Frontal cortex (tissue), 4 donors: ENCODE results near the gene COL5A3. TPM values are rescaled to one million over a fixed set of nuclear protein-coding genes. Genes with fewer than 3 reads are reported as not detected.

Source experiments
- DNase-seq, 2 donors: peaks; one replicate each; pipeline ENCODE4 v3.0.0; 2012; ENCODE audit warnings: low spot score in 2 of 2
- FAIRE-seq: peaks from 2 replicates; lab custom pipeline; 2012; peaks lifted over from hg19 to GRCh38; lab: Jason Lieb, UNC
- small RNA-seq: library from RNA; depleted of rRNA; stranded (forward); fragments of <200 nt; gene quantifications from one replicate; pipeline ENCODE3, GENCODE V24; 2014
- total RNA-seq: library from RNA; depleted of rRNA; stranded (reverse); fragments of >200 nt; gene quantifications from one replicate; pipeline ENCODE4 v1.2.3, GENCODE V29; 2014
- donor health status: control.
- donor health status: control.
- donor health status: control.

COL5A3 gene
- total RNA-seq, 1 donor from 2014 or later = 0.82 TPM

DNA sequence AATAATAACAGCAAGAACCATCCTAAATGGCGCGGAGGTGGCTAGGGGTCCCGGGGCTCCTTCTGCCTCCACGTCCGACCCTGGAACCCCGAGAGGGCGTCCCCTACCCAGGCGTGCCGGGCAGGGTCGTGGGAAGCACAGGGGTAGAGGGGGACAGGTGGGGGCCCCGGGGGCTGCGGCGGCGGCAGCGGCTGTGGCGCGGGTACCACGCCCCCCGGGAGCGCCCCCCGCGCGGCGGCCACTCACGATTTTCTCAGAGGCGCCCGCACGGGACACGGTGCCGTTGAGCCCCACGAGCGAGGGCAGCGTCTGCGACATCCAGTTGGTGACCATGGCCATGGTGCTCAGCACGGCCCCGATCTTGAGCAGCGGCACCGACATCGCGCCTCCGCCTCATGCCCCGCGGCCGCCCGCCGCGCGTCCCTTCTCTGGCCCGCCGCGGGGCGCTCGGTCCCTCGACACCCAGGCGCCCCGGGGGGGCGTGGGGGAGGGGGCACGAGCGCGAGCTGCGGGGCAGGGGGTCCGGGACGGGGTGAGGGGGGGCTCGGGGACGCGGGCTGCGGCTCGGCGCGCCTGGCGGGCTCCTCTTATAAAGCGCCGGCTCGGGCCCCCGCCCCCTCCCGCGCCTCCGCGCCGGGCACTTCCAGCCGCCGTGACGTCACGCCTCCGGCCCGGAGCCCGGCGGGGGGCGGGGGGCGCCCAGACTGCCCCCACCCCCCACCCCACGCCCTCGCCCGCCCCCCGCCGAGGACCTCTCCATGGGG is 96.9 kb downstream of the COL5A3 start:
- FAIRE-seq = no peak
- DNase-seq = peak; percentile 67 to 69

DNA sequence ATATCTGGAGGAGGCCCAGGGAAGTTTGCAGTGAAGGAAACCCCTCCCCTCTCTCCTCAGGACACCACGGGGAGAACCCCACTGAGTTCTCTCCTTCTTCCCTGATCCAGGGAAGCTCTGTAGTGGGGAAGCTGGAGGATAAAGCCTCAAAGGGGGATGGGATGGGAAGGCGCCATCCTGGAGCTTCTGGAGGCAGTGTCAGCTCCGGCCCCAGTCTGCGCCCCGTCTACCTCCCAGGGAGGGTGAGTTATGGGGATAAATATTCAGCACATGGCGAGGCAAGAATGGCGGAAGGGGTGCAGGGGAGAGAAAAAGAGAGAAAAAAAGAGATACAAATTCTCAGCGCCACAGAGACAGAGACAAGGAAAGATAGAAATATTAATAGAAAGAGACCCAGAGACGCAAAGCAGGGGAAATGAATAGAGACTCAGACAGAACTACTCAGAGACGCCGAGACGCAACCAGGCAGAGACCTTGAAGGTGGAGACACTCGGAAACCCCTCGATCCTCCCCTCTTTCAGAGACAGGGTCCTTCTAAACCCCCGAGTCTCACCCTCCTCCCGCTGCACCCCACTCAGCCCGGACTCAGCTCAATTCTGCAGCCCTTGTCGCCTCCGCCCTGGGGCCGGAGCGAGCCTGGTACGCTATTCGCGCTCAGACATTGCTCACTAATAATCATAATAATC is 97.6 kb downstream of the COL5A3 start:
- DNase-seq (no peak), FAIRE-seq (no peak)

DNA sequence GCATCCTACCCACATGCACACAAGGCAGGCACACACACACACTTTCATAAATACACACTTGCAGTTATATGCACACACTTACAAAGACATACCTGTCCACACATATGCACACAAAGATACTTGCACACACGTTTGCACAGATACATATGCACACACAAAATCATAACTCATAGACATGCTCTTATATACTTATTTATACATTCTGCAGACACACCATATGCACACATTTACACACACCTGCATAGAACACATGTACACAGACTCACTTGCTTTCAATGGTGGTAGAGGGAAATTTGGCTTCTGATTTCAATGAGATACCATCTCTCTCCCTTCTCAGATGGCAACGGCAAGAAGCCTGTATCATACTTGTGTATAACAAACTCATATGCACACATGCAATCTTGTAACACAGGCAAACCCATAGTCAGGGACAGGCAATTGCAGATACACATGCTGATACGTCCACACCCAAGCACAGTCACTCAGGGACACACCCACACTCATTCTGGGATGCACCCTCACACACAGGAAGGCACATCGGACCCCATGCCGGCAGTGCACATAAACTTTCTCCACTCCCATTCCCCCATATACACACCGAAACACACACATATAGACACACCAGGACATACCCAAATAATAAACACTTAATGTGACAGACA is 98.6 kb downstream of the COL5A3 start:
- no peak for FAIRE-seq
- no peak for DNase-seq

DNA sequence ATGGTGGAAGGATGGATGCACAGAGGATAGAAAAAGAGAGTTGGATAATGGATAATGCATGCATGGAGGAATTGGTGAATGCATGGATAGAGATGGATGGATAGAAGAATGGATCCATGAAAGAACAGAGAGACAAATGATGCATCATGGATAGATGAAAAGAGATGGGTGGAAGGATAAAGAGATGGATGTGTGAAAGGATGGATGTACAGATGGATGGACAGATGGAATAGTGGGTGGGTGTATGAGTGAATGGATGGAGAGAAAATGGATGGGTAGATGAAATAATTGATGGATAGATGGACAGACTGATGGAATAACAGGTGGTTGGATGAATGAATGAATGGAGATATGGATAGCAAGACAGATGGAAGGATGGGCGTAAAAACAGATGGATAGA is 99.7 kb downstream of the COL5A3 start:
- DNase-seq (no peak), FAIRE-seq (no peak)

Small RNA genes within 50 kb of the gene (small RNA-seq; reads per million reads assigned to genes)
- not detected for gene MIR5589

Other genes with a start within 250 kb of the COL5A3 start
- 17.1 TPM for gene ZNF846, start 241.8 kb downstream of the COL5A3 start, total RNA-seq
- gene FBXL12, start 191.4 kb downstream of the COL5A3 start, total RNA-seq = 6.5 TPM
- 97.4 TPM for gene UBL5, start 182.6 kb downstream of the COL5A3 start, total RNA-seq
- 67.3 TPM for gene PIN1, start 175.2 kb downstream of the COL5A3 start, total RNA-seq
- gene OLFM2, start 74.0 kb downstream of the COL5A3 start, total RNA-seq = 86.4 TPM
- not detected for gene RDH8, start 3.0 kb upstream of the COL5A3 start, total RNA-seq
- gene SHFL, start 75.8 kb upstream of the COL5A3 start, total RNA-seq = 3.3 TPM
- not detected for gene ANGPTL6, start 92.2 kb upstream of the COL5A3 start, total RNA-seq
- 15.1 TPM for gene PPAN, start 95.9 kb upstream of the COL5A3 start, total RNA-seq
- gene P2RY11, start 101.2 kb upstream of the COL5A3 start, total RNA-seq = 4.1 TPM
- gene EIF3G, start 109.4 kb upstream of the COL5A3 start, total RNA-seq = 108 TPM
- 28.9 TPM for gene DNMT1, start 184.4 kb upstream of the COL5A3 start, total RNA-seq
- 2.4 TPM for gene S1PR2, start 220.8 kb upstream of the COL5A3 start, total RNA-seq
- gene MRPL4, start 241.7 kb upstream of the COL5A3 start, total RNA-seq = 10.2 TPM